HG03469 (cell line): ENCODE results near the gene DNLZ.
"Not testable (repeated sequence)": the region's sequence is repeated elsewhere in the genome, so short reads cannot be mapped to it uniquely, and the experiment has no call there.

Experiments
- ATAC-seq: cut with Tn5 transposase; IDR thresholded peaks from one replicate; pipeline ENCODE4 v1.9.1; 2021; ENCODE audit warnings: mild to moderate bottlenecking, moderate library complexity, moderate number of reproducible peaks; ENCODE audit not compliant: unreplicated experiment

Gene DNLZ

DNA sequence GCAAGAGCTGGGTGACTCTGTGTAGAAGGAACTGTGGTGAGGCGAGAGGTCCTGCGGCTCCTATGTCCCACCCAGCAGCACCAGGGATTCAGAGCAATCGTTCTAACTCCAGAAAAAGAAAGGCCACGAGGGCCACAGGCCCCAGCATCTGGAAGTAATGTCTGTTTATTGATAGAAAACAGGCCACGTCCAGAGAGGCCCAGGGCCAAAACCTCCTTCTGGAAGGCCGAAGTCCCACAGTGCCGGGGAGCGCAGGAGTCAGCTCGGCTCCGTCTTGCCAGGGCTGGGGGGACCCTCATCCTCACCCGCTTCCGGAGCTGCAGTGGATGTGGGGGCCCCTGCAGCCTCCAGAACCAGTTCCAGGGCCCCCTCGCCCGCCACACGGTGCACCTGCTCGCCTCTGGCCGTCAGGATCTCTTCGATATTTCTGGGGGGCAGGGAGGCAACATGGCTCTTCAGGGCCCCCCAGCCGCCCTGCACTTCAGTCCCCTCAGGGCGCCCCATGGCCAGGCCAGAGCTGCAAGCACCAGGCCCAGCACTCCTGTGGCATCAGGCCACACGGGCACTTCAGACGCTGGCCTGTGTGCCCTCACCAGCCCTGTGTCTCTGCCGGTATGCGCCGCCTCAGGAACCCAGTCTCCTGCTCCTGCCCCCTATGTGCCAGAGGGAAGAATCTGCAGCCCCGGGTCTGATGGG, 1.6 kb downstream of the DNLZ start:
- no peak for ATAC-seq

DNA sequence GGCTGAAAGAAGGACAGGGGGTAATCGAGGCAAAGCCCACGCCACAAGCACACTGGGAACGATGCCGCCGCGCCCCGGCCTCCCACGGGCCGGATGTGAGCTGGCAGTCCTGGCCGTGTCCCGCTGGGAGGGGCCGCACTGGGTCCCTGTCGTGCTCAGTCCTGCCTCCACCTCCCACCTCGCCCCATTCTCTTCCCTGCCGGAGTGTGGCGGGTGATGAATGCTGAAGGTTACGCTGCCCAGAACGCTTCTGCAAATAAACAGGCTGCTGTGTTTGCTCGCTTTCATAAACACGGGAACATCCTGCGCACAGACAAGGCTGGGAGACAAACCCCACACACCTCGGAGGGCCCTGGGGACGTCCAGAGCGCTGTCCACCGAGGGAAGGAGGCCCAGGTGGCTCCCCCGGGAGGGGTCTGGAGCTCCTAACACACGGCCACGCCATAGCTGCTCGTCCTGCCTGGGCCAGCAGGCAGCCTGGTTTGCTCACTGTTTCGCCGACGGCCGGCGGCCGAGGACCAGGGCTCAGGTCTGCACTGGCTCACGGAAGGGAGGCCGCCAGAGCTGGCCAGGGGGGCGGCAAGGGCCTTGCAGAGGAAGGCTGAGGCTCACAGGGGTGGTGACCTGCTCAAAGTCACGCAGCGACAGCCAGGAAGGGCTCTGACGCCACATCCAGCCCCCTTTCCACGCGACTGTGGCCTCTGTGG, 2.3 kb downstream of the DNLZ start:
- no peak for ATAC-seq

DNA sequence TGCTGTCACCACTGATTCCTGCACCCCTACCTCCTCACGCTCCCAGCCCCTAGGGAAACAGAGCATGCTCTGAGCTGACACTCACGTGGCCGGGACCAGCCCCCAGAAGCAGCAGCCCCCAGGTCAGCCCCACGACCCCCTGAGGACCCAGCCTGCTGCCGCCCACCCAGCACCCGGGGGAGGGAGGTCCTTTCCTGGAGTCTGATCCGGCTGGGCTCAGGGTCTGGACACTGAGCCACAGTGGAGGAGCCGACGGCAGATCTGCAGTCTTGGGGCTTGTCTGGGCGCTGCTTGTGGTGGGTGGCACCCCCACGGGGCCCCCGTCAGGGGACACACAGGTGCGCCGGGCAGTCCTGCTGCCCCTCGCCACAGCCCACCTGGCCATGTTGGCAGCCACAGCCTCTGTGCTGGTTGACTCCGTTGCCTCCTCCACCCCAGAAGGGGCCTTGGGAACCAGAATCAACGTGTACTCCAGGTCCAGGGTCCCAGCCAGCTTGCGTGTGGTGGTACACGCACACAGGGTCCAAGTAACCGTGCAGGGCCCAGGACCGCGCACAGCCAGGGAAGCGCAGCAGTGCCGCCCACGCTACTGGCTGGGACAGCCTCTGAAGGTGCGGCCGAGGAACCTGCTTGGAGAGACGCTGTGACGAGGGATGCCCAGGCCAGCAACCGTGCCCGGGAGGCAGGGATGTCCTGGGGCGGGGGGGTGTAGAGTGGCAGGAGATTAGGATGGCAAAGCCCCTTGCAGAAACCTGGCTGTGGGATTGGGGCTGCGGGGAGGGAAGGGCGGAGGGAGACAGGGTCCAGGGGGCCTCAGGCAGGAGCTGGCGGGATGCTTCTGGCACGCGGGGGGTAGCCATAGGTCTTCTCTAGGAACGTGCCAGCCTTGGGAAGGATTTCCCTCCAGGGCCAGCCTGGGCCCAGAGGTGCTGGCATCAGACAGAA, 3.5 kb downstream of the DNLZ start:
- no peak for ATAC-seq

DNA sequence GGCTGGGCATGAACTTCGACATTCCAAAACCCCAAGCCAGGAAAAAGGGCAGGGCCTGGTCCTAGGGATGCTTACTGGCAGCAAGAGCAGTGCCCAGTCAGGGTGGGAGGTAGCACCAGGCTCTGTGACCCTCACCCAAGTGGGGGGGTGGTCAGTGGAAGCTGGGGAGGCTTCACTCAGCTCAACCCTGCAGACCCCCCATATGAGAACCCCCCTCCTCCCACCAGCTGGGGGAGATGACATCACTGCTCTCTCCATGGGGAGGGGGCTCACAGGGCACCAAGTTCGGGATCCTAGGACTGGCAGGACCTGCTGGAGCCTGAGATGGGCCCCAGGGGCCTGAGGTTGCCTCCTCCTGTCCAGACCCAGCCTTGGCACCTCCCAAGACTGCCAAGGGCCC, 4.7 kb downstream of the DNLZ start:
- ATAC-seq: no peak

DNA sequence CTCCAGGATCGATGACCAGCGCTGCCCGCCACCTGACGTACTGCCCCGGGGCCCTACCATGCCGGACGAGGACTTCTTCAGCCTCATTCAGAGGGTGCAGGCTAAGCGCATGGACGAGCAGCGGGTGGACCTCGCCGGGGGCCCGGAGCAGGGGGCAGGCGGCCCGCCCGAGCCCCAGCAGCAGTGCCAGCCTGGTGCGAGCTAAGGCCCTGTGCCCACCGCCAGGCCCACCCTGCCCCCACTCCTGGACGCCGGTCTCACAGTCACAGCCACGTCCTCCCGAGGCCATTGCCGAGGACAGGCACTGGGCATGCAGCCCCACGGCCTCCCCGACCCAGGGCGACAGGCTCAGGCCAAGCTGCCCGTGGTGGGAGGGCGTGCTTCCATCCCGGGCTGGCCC, 5.5 kb downstream of the DNLZ start:
- no peak for ATAC-seq

DNA sequence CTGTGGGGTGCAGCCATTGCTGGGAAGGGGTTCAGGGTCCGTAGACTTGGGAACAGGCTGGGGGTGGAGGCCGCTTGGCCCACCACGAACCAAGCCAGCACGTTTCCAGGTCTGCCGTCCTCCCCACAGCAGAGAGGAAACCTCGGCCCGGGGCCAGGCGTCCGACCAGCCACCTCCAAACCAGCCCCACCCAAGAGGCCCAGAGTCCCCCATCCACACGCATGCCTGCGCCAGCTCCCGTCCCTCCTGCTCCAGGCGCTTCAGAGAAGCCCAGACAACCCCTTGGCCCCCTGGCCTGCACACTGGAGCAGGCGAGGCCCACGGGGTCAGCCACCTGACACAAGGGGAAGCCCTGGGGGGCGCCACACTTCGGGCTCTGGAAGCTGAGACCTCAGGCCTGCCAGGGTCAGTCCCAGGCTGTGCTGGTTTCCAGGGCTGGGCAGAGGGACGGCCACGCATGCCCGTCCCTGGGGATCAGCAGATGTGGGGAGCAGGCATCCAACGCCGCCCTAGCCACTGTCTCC, 6.3 kb downstream of the DNLZ start:
- ATAC-seq: no peak

DNA sequence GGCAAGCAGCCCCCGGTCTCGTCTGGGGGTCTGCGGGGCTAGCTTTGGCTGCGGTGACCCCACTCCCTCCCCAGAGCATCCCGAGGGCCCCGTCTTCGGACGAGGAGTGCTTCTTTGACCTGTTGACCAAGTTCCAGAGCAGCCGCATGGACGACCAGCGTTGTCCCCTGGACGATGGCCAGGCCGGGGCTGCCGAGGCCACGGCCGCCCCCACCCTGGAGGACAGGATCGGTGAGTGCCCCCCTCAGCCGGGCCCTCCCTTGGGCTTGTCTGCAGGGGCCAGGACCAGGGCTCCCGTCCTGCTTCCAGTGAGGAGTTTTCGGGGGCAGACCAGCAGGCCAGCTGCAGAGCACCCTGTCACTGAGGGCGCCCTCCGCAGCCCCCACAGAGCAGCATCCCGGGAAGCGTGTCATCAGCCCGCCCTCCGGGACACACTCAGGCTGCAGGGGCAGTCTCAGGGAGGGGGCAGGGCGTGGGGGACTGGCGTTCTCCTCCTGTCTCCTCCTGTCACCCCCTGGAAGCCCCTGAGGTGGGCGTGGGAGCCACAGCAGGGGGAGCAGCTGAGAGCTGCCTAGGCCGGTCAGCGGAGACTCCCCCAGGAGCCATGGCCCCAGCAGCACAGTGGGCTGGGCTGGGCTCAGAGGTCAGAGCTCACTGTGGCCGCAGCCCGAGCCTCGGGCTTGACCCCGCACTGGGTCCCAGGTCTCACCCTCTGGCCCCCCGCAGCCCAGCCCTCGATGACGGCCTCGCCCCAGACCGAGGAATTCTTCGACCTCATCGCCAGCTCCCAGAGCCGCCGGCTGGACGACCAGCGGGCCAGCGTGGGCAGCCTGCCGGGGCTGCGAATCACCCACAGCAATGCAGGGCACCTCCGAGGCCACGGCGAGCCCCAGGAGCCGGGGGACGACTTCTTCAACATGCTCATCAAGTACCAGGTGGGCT, 7.7 kb downstream of the DNLZ start:
- no peak for ATAC-seq

DNA sequence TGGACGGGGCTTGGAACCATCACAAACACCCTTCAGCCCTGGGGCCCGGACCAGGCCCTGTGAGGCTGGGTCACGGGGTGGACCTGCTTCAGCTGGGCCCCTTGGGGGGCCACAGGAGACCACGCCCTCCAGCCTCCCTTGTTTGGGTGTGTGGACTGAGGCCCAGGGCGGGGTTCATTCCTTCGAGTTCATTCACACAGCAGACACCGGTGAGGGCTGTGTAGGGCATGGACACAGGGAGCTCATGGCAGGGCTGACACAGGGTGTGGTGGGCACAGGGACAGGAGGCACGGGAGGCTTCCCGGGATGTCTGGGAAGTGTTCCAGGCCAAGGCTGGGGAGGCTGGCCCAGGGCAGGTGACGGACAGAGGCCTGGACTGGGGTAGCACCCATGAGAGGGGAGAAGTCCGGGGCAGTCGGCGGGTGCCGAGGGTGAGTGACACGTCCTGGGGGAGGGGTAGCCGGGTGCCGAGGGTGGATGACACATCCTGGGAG, 8.9 kb downstream of the DNLZ start:
- no peak for ATAC-seq

DNA sequence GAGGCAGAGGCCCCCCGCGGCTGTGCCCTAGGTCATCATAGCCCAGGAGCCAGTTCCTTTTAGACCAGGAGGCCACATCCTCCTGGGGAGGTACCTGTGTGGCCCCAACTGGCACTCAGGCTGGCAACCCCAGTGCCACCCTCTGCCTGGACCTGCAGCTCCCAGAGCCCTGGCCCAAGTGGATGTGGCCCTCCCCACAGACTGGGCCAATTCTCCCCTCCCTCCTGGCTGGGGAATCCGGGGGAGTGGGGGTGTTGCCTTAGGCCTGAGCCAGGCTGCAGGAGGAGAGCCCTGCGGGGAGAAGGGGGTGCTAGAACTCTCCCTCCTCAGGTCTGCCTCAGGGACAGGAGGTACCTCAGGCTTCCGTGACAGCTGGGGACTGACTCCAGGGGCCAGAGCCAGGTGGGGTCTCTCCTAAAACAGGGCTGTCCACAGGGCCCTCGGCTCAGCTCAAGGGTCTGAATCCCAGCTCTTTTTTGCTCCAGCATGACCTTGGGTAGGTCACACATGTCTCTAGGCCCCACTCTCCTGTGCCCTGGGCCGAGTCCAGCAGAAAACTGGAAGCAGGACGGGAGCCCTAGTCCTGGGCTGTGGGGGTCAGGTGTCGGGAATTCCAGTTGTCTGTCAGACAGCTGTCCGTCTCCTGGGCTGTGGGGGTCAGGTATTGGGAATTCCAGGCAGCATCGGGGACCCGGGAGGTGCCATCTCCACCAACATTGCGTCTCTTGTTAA, 9.6 kb downstream of the DNLZ start:
- no peak for ATAC-seq

DNA sequence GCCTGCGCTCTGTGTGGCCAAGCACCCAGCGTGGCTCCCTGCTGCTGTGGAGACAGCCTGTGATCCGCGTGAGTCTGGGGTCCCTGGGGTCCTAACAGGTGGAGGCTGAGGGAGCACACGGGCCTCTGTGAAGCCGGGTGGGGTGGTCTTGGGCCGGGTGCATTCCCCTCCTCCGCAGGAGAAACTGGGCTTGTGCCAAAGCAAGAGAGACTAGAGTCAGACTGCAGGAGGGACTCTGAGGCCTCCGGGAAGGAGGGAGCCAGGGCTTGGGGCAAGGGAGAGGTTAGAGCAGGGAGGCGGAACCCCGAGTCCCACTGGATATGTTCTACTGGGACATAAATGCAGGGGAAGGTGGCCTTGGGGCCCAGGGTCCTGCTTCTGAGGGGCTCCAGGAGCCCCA, 10.5 kb downstream of the DNLZ start:
- no peak for ATAC-seq

DNA sequence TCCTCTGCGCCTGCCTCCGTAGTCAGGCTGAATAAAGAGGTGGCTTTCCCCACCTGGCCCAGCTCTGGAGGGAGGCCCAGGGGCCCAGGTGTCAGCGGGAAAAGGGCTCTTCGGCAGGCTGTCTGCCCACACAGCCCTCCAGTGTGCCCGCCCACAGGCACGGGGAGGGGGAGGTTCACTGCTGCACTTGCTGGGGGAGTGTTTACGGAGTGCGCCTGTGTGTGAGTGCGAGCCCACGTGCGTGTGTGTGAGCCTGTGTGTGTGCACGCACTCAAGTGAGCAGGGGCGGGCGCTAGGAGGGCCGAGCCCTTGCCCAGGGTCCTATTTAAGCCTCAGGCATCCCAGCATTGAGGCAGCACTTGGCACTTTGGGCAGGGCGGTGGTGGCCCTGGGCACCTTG, 10.9 kb downstream of the DNLZ start:
- no peak for ATAC-seq

DNA sequence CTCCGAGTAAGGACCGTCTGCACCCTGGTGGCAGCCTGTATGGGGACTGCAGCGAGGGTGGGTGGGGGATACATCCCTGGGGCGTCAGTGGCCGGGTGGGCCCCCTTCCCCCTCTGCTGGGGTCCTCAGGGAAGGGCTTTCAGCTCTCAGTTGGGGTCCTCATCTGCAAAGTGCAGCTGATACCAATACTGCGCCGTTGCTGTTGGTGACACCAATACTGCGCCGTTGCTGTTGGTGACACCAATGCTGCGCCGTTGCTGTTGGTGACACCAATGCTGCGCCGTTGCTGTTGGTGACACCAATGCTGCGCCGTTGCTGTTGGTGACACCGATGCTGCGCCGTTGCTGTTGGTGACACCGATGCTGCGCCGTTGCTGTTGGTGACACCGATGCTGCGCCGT, 11.7 kb downstream of the DNLZ start:
- ATAC-seq: not testable (repeated sequence)

DNA sequence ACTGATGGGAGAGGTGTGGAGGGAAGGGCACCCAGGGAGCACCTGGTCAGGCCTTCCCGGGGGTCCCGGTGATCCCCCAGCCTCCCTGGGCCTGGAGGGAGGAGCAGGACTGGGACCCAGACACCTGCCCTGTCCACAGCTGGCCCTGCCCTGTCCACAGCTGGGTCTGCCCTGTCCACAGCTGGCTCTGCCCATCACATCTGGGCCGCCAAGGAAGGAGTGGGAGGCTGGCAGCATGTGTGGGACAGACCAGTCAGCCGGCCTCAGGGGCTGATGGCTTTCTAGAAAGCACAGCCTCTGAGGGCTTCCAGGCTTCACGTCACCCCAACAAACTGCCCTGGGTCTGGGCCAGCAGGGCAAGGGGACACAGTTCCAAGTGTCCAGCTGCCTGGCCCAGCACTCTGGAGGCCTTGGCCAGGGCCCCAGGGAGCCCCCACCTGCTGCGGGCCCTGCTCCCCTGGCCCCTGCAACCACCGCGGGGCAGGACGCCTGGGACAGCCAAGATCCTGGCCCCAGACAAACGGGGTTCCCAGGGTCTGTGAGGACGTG, 12.2 kb downstream of the DNLZ start:
- no peak for ATAC-seq

DNA sequence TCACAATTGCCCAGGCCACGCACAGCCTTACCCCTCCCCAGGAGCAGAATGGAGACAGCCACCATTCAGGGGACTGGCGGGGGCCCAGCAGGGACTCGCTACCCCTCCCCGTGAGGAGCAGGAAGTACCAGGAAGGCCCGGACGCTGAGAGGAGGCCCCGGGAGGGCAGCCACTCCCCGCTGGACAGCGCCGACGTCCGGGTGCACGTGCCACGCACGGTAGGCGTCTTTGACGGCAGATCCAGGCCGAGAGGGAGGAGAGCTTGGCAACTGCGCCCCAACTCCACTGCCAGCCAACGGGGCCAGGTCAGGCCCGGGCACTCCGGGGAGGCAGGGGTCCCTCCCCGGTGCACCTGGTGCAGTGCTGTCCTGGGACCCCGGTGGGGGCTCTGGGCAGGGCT, 14.0 kb downstream of the DNLZ start:
- no peak for ATAC-seq

DNA sequence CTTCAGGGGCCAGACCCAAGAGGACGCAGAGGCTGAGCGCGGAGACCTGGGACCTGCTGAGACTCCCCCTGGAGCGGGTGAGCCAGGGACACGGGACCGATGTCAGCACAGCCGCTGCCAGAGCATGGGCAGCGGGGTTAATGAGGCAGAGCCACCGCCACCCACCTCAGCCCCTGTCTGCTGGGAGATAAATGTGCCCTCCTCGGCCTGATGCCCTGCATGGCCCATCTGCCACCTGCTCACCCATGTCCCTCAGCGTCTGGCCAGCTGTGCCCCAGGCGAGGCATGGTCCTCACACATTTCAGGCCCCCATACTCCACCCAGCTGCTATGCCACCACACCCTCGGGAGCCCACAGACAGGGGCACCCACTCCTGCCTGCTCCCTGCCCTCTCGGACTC, 14.9 kb downstream of the DNLZ start:
- ATAC-seq: no peak

DNA sequence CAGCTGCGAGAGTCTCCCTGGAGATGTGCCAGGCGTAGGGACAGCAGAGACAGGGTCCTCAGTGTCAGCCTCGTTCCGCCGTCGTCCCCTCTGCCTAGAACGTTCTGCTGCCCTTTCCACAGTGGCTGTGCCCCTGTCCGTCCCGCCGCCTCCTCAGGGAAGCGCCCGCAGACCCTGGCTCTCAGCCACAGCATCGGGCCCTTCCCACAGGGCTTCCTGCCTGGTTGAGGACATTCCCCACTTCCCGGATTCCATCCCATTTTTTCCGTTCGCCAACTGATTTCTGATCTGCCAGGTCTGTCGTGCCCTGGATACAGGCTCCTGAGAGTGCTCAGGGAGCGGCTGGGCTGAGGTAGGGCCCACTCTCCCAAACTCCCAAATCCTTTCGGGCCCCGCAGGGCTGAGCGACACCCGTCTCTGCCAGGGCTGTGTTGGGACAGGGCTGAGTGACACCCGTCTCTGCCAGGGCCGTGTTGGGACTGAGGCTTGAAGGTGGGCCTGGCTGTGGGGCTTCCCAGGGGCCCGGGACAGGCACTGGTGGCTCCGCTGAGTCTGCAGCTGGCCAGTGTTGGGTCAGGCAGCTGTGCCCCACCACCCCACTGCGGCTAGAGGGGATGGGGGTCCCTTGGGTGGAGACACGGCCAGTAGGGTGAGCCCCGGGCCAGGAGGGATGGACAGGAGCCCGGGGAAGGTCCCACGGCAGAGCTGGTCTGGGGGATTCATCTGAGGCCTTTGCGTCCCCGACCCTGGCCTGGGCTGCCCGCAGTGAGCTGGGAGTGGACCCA, 15.9 kb downstream of the DNLZ start:
- ATAC-seq: no peak

DNA sequence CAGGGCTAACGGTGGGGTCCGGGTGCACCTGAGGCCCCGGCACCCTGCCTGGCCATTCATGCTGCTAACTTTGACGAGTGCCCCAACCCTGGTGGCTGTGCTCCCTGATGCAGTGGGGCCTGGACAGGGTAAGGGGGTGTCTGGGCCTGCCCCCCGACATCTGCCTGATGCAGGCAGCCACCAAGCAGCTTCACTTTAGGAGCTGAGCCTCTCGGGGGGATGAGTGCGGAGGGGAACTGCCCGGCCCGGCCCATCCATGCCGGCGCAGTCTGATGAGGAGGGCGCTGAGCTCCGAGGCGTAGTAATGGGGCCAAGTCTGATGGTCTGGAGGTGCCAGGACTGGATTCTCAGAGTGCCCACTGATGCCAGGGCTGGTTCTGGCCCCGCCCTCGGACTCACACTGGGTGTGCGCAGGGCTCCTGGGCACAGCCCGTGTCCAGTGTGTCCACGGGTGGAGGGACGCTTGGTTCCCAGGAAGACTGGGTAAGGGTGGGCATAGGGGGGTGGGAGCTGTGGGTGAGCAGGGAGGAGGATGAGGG, 16.5 kb downstream of the DNLZ start:
- no peak for ATAC-seq

DNA sequence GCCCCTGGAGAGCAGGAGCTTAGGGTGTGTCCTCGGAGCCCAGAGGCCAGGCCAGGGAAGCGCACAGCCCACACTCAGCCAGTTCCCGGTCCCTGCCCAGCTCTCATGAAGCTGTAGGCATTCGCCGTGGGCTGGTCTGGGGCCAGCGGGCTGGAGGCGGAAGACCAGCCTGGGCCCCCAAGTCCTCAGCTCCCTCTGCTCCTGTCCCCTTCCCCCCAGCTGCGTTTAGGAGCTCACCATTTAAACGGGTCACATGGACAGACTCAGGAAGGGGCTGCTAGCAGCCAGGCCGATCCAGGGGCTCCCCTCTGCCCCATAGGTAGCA, 17.4 kb downstream of the DNLZ start:
- no peak for ATAC-seq
